ACC112 (cell line): ENCODE results near the gene TUBA1B.
"Not testable (repeated sequence)": the region's sequence is repeated elsewhere in the genome, so short reads cannot be mapped to it uniquely, and the experiment has no call there.

Experiments used
- H2AFZ ChIP-seq: fragments of 200-600 bp; sonication (generic); one replicate; pipeline ENCODE4 v1.6.0; 2017; ENCODE audit warnings: antibody characterized with exemption, low read length; ENCODE audit not compliant: unreplicated experiment
- H3K27ac ChIP-seq: fragments of 200-600 bp; sonication (generic); 2 replicates; pipeline ENCODE4 v1.5.1; 2014; ENCODE audit warnings: low read depth, mild to moderate bottlenecking, antibody characterized with exemption, low read length, moderate library complexity
- H3K27me3 ChIP-seq: fragments of 200-600 bp; sonication (generic); 2 replicates; pipeline ENCODE4 v1.6.1; 2014; ENCODE audit warnings: mild to moderate bottlenecking, antibody characterized with exemption, low read length, moderate library complexity, mixed read lengths; ENCODE audit not compliant: insufficient read depth
- H3K36me3 ChIP-seq: fragments of 200-600 bp; sonication (generic); 2 replicates; pipeline ENCODE4 v1.6.1; 2016; ENCODE audit warnings: mild to moderate bottlenecking, antibody characterized with exemption, low read length, moderate library complexity, mixed read lengths; ENCODE audit not compliant: insufficient read depth
- H3K4me1 ChIP-seq: fragments of 200-600 bp; sonication (generic); one replicate; pipeline ENCODE4 v1.6.1; 2016; ENCODE audit warnings: low read length, mixed read lengths; ENCODE audit not compliant: insufficient read depth, unreplicated experiment, control insufficient read depth
- H3K4me3 ChIP-seq: fragments of 200-600 bp; sonication (generic); 2 replicates; pipeline ENCODE4 v1.5.1; 2014; ENCODE audit warnings: mild to moderate bottlenecking, low read depth, low read length
- H3K79me2 ChIP-seq: fragments of 200-600 bp; sonication (generic); one replicate; pipeline ENCODE4 v1.6.0; 2016; ENCODE audit warnings: low read length; ENCODE audit not compliant: control insufficient read depth, unreplicated experiment, insufficient read depth

TUBA1B gene

DNA sequence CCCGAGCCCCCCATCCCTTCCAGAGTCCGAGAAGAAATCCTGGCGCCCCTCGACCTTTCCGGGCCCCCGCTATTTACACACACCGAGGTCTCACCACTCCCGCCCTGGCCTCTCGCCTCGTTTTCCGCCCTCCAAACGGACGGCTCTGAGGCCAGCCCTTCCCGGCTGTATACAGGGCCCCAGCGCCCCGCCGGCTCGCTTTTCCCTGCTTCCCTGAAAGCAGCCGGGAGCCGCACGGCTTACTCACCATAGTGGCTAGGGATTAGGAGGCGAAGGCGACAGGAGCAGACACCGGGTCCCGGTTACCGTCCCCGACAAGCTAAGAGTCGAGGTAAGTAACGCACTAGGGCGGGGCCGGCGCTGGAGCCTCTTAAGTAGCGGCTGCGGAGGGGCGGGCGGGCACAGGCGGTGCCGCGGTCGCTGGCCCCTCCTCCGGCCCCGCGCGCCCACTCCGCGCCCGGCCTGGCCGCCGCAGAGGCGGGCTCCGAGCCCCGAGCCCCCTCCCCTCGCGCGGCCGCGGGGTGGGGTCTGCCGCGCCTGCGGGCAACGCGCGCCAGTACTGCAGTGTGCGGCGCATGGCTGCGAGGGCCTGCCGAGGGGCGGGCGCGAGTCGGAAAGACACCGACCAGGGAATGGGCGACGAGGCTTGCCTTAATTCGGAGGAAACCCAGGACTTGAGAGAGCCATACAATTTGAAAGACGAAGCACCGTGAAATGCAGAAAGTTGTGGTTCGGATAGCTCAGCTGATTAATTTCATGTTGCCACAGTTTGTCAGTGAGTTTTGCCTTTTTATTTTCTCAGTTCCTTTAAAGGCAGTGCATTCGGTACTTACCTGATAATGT lies at the start of gene TUBA1B:
TSS of gene TUBA1B (minus strand) at position 345 of the 843 bp plus-strand sequence. CDS start at position 250, 95 bp downstream.
- peaks cover 58% of the 10 kb centered on the region for H3K79me2 ChIP-seq
- H2AFZ ChIP-seq, result peak within 1 kb of the TSS; percentile 81

DNA sequence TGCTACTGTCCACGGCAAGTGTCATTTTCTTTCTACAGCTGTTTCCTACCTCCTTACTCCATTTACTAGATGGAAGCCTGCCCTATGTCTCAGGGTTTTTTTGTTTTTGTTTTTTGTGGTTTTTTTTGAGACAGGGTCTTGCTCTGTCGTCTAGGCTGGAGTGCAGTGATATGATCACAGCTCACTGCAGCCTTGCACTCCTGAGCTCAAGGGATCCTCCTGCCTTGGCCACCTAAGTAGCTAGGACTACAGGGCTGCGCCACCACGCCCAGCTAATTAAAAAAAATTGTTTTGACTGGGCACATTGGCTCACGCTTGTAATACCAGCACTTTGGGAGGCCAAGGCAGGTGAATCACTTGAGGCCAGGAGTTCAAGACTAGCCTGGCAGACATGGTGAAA lies 43.0 kb upstream of the TUBA1B start:
- Histone ChIP-seq H3K79me2 (no peaks in the 10 kb centered on the region), H3K36me3 (no peaks in the 10 kb centered on the region), H3K4me1 (no peaks in the 10 kb centered on the region), H3K27ac (no peak overlapping the region), H3K4me3 (no peak overlapping the region), H2AFZ (no peak overlapping the region), H3K27me3 (no peaks in the 10 kb centered on the region)

More for the DNA sequence above, at the start of gene TUBA1B:
- H3K27me3 ChIP-seq, result no peaks in the 10 kb centered on the region
- H3K4me1 ChIP-seq, result peaks cover 28% of the 10 kb centered on the region
- peaks cover 30% of the 10 kb centered on the region for H3K36me3 ChIP-seq
- peak within 1 kb of the TSS; percentile 97 for H3K4me3 ChIP-seq
- peak within 1 kb of the TSS; percentile 98 for H3K27ac ChIP-seq

DNA sequence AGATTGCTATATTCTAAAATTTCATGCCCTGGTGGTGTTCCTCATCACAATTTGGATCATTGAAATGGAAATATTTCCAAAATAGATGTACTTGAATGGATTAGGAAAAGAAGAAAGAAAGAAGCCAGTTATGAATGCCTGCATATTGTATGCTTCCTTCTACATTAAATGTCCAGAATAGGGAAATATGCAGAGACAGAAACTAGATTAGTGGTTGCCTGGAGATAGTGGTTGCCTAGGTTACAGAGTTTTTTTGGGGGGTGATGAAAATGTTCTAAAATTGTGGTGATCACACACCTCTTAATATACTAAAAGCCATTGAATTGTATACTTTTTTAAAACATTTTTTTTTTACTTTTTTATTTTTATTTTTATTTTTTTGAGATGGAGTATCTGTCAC lies 39.7 kb upstream of the TUBA1B start:
- H3K4me1 ChIP-seq, result no peaks in the 10 kb centered on the region
- H3K36me3 ChIP-seq, result no peaks in the 10 kb centered on the region
- H3K79me2 ChIP-seq, result no peaks in the 10 kb centered on the region
- no peaks in the 10 kb centered on the region for H3K27me3 ChIP-seq
- no peak overlapping the region for H3K4me3 ChIP-seq
- no peak overlapping the region for H2AFZ ChIP-seq
- H3K27ac ChIP-seq, result no peak overlapping the region

DNA sequence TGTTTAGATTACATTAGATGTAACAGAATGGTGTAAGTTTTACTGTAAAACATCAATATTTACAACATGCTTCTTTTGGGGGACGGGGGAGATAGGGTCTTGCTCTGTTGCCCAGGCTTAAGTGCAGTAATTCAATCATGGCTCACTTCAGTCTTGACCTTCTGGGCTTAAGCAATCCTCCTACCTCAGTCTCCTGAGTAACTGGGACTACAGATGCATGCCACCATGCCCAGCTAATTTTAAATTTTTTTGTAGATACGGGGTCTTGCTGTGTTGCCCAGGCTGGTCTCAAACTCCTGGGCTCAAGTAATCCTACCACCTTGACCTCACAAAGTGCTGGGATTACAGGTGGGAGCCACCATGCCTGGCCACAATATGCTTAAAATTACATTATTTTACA lies 33.9 kb upstream of the TUBA1B start:
- Histone ChIP-seq H3K27ac (no peak overlapping the region), H3K4me3 (no peak overlapping the region), H3K4me1 (no peaks in the 10 kb centered on the region), H3K36me3 (no peaks in the 10 kb centered on the region), H2AFZ (no peak overlapping the region), H3K79me2 (no peaks in the 10 kb centered on the region), H3K27me3 (no peaks in the 10 kb centered on the region)

DNA sequence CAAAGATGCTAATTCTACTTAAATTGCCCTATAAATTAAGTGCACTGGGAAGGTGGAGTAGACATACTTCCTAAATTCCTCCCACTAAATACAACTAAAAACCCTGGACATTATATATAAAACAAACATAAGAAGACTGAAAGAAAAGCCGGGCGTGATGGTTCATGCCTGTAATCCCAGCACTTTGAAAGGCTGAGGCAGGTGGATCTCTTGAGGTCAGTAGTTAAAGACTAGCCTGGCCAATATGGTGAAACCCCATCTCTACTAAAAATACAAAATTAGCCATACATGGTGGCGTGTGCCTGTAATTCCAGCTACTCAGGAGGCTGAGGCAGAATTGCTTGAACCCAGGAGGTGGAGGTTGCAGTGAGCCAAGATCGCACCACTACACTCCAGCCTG lies 30.7 kb upstream of the TUBA1B start:
- H3K27ac ChIP-seq, H3K27me3 ChIP-seq, H3K4me1 ChIP-seq, H2AFZ ChIP-seq, H3K4me3 ChIP-seq, H3K36me3 ChIP-seq, H3K79me2 ChIP-seq: not testable (repeated sequence)

DNA sequence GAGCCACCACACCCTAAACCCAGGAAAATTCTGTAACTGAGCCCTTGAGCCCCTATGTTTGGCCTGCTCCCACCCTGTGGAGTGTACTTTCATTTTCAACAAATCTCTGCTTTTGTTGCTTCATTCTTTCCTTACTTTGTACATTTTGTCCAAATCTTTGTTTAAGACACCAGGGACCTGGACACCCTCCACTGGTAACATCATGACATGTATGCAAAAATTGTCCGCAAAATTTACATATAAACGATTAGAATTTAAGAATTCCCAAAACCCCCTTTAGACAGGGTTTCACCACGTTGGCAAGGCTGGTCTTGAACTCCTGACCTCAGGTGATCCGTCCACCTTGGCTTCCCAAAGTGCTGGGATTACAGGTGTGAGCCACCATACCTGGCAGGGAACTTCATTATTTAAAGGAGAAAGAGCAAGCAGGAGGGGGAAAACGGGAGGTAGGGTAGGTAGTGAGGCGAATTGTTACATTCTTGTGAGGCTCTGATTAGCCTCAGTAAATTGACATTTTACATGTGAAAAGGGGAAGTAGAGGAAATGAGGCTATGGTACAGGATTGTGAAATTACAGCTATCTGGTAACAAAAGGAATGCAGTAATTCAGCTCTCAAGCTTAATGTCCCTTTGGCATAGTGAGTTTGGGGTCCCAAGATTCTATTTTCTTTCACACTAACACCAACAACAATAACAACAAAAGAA lies 30.0 kb upstream of the TUBA1B start:
- Histone ChIP-seq H3K4me3 (no peak overlapping the region), H3K27me3 (no peaks in the 10 kb centered on the region), H3K4me1 (no peaks in the 10 kb centered on the region), H3K36me3 (no peaks in the 10 kb centered on the region), H3K27ac (no peak overlapping the region), H2AFZ (no peak overlapping the region), H3K79me2 (no peaks in the 10 kb centered on the region)

DNA sequence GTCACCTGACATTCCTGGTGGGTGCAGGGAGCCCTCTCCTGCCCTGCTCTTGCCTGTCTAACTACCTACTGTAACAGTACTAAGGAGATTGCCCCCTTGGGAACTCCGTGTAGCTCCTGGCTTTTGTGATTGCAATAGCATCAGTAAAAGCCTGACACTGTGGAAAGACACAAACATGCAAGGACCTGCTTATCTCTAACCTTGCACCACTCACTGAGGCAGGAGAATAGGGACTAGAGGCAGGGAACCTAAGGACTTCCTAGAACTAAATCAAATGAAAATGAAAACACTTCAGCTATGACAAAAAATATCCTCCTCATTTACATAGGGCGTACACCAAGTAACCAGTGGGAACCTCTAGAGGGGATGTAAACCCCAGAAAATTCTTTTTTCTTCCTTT lies 29.2 kb upstream of the TUBA1B start:
- Histone ChIP-seq H3K79me2 (no peaks in the 10 kb centered on the region), H3K36me3 (no peaks in the 10 kb centered on the region), H3K27me3 (no peaks in the 10 kb centered on the region), H3K4me1 (no peaks in the 10 kb centered on the region), H3K27ac (no peak overlapping the region), H3K4me3 (no peak overlapping the region), H2AFZ (no peak overlapping the region)

DNA sequence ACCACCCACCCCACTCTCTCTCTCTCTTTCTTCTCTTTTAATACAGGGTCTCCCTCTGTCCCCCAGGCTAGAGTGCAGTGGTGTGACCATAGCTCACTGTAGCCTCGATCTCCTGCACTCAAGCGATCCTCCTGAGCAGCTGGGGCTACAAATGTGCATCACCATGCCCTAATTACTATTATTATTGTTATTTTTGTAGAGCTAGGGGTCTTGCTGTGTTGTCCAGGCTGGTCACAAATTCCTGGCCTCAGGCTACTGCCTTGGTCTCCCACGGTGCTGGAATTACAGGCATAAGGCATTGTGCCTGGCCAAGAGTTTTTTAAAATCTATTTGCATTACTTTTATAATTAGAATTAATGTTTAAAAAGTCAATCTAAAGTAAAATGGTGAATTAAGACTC lies 23.0 kb upstream of the TUBA1B start:
- no peak overlapping the region for H2AFZ ChIP-seq
- H3K27ac ChIP-seq, result no peak overlapping the region
- H3K4me3 ChIP-seq, result no peak overlapping the region
- no peaks in the 10 kb centered on the region for H3K4me1 ChIP-seq
- no peaks in the 10 kb centered on the region for H3K79me2 ChIP-seq
- H3K27me3 ChIP-seq, result no peaks in the 10 kb centered on the region
- H3K36me3 ChIP-seq, result no peaks in the 10 kb centered on the region

DNA sequence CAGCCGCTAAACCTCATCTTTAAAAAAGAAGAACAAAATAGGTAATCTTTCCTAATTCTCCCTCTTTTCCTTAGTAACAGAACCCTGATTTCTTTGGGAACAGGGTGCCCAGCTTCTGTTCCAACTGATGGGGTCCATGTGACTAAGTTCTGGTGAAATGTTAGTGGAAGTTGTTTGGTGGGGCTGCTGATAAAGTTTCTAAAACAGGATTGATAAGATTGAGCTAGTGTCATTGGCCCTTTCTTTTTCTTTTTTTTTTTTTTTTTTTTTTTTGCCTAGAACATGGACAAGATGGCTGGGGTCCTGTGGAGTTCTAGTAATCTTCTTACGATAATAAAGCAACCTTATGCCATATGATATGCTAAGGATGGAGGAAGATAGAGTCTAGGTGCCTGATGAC lies 16.2 kb upstream of the TUBA1B start:
- no peak overlapping the region for H2AFZ ChIP-seq
- H3K27me3 ChIP-seq, result no peaks in the 10 kb centered on the region
- no peaks in the 10 kb centered on the region for H3K36me3 ChIP-seq
- H3K4me1 ChIP-seq, result no peaks in the 10 kb centered on the region
- no peak overlapping the region for H3K4me3 ChIP-seq
- H3K79me2 ChIP-seq, result no peaks in the 10 kb centered on the region
- no peak overlapping the region for H3K27ac ChIP-seq

DNA sequence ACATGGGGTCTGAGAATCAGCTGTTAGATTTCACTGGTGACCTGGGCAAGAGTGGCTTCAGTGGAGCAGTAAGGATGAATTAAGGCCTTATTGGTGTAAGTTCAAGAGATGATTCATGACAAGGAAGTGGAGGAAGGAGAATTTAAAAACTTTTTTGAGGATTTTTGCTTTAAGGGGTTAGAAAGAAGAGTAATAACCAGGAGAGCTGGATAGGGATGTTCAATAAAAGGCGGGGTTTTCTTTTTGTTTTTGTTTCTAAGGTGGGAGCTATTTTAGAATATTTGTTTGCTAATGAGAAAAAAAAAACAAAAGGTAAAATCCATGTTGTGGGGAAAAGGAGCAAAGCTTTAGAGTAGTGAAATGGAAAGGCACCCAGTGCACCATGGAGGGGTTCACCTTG lies 15.2 kb upstream of the TUBA1B start:
- Histone ChIP-seq H3K4me1 (no peaks in the 10 kb centered on the region), H2AFZ (no peak overlapping the region), H3K27me3 (no peaks in the 10 kb centered on the region), H3K36me3 (no peaks in the 10 kb centered on the region), H3K4me3 (no peak overlapping the region), H3K27ac (no peak overlapping the region), H3K79me2 (no peaks in the 10 kb centered on the region)

DNA sequence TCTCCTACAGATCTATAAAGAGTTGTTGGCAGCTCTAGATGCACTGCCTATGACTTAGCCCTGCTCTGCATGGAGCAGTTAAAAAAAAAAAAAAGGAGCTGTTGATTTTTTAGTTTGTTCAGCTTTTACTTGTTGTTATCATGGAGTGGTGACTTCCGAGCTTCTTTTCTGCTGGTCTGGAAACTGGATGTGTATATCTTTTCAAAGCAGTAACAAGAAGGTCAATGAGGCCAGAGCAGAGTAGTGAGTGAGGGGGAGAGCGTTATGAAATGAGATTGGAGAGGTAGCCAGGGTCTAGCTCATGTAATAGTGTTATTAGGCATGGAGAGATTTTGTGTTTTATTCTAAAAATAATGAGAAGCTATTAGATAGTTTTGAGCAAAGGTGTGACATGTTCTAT lies 13.2 kb upstream of the TUBA1B start:
- no peak overlapping the region for H3K27ac ChIP-seq
- no peak overlapping the region for H3K4me3 ChIP-seq
- no peaks in the 10 kb centered on the region for H3K4me1 ChIP-seq
- no peaks in the 10 kb centered on the region for H3K36me3 ChIP-seq
- no peaks in the 10 kb centered on the region for H3K27me3 ChIP-seq
- no peaks in the 10 kb centered on the region for H3K79me2 ChIP-seq
- H2AFZ ChIP-seq, result no peak overlapping the region
